Astrocyte (in vitro differentiated cells and primary cell): Measurements from ENCODE around the gene ACIN1. TPM values are rescaled to one million over a fixed set of nuclear protein-coding genes. Genes with fewer than 3 reads are reported as not detected.

Experiments
- DNase-seq: peaks from one replicate; pipeline ENCODE4 v3.0.0-alpha.2; 2010; ENCODE audit warnings: low read depth
- FAIRE-seq: peaks from 2 replicates; lab custom pipeline; 2011; peaks lifted over from hg19 to GRCh38; lab: Jason Lieb, UNC
- H2AFZ ChIP-seq: 2 replicates; pipeline ENCODE4 v1.6.0; 2012; ENCODE audit warnings: low read depth, low read length, inconsistent platforms
- H3K27ac ChIP-seq: 2 replicates; pipeline ENCODE4 v1.5.1; 2011; ENCODE audit warnings: low read depth, low read length, inconsistent platforms
- H3K27me3 ChIP-seq: 2 replicates; pipeline ENCODE4 v1.6.0; 2011; ENCODE audit warnings: low read length, inconsistent platforms; ENCODE audit not compliant: insufficient read depth
- H3K36me3 ChIP-seq: 2 replicates; pipeline ENCODE4 v1.5.1; 2011; ENCODE audit warnings: low read length, inconsistent platforms; ENCODE audit not compliant: insufficient read depth
- H3K4me1 ChIP-seq: 2 replicates; pipeline ENCODE4 v1.5.1; 2011; ENCODE audit warnings: low read length, inconsistent platforms; ENCODE audit not compliant: insufficient read depth
- H3K4me2 ChIP-seq: 2 replicates; pipeline ENCODE4 v1.6.0; 2012; ENCODE audit warnings: low read length, inconsistent platforms
- H3K4me3 ChIP-seq: 2 replicates; pipeline ENCODE4 v1.5.1; 2011; ENCODE audit warnings: low read depth, mild to moderate bottlenecking, low read length, inconsistent platforms; ENCODE audit not compliant: insufficient read depth
- H3K79me2 ChIP-seq: 2 replicates; pipeline ENCODE4 v1.6.0; 2012; ENCODE audit warnings: mild to moderate bottlenecking, low read length, inconsistent platforms; ENCODE audit not compliant: insufficient read depth
- H3K9ac ChIP-seq: 2 replicates; pipeline ENCODE4 v1.6.0; 2012; ENCODE audit warnings: mild to moderate bottlenecking, low read length, inconsistent platforms
- H3K9me3 ChIP-seq: 2 replicates; pipeline ENCODE4 v1.5.1; 2012; ENCODE audit warnings: low read depth, mild to moderate bottlenecking, low read length, inconsistent platforms; ENCODE audit not compliant: insufficient read depth
- H4K20me1 ChIP-seq: 2 replicates; pipeline ENCODE4 v1.6.0; 2012; ENCODE audit warnings: low read length, inconsistent platforms; ENCODE audit not compliant: insufficient read depth
- H3K27ac Mint-ChIP-seq: one replicate; pipeline ENCODE4 v1.8.0; 2021; ENCODE audit warnings: mild to moderate bottlenecking, mixed read lengths; ENCODE audit not compliant: unreplicated experiment
- H3K27me3 Mint-ChIP-seq: one replicate; pipeline ENCODE4 v1.8.0; 2021; ENCODE audit warnings: low read depth, mixed read lengths; ENCODE audit not compliant: unreplicated experiment
- H3K36me3 Mint-ChIP-seq: one replicate; pipeline ENCODE4 v1.8.0; 2021; ENCODE audit warnings: low read depth, mixed read lengths; ENCODE audit not compliant: unreplicated experiment
- H3K4me1 Mint-ChIP-seq: one replicate; pipeline ENCODE4 v1.8.0; 2021; ENCODE audit warnings: low read depth, mixed read lengths; ENCODE audit not compliant: unreplicated experiment
- H3K4me3 Mint-ChIP-seq: one replicate; pipeline ENCODE4 v1.8.0; 2021; ENCODE audit warnings: mild to moderate bottlenecking, moderate library complexity, mixed read lengths; ENCODE audit not compliant: unreplicated experiment
- H3K9me3 Mint-ChIP-seq: one replicate; pipeline ENCODE4 v1.8.0; 2021; ENCODE audit warnings: mild to moderate bottlenecking, mixed read lengths; ENCODE audit not compliant: unreplicated experiment
- CTCF ChIP-seq: IDR thresholded peaks from 2 replicates; pipeline ENCODE4 v1.5.1; 2011; ENCODE audit warnings: low read depth, mild to moderate bottlenecking, inconsistent platforms, low read length, moderate library complexity; ENCODE audit not compliant: insufficient read depth
- EZH2 ChIP-seq: IDR thresholded peaks from 2 replicates; pipeline ENCODE4 v1.6.1; 2012; ENCODE audit warnings: mild to moderate bottlenecking, low read length, inconsistent platforms; ENCODE audit not compliant: insufficient read depth
- total RNA-seq: library from RNA; stranded (reverse); gene quantifications from 2 replicates; pipeline ENCODE4 v1.2.1, GENCODE V29; 2021

Gene ACIN1
- total RNA-seq, 1 donor from 2014 or later = 208 TPM

GRCh38 chr14:23112359-23113178 lies 17.6 kb upstream of the ACIN1 start:
- no peak overlapping the region for H3K9ac ChIP-seq
- H3K79me2 ChIP-seq = no peaks in the 10 kb centered on the region
- Mint-ChIP-seq H3K4me3 (no peak overlapping the region), H3K9me3 (no peaks in the 10 kb centered on the region), H3K27me3 (no peaks in the 10 kb centered on the region), H3K4me1 (peaks cover 17% of the 10 kb centered on the region), H3K36me3 (no peaks in the 10 kb centered on the region), H3K27ac (no peak overlapping the region)
- no peak overlapping the region for H3K4me2 ChIP-seq
- TF ChIP-seq CTCF (no peak), EZH2 (no peak)
- no peaks in the 10 kb centered on the region for H3K36me3 ChIP-seq
- H3K4me1 ChIP-seq = peaks cover 27% of the 10 kb centered on the region
- DNase-seq = no peak
- no peaks in the 10 kb centered on the region for H4K20me1 ChIP-seq
- no peak overlapping the region for H2AFZ ChIP-seq
- H3K27ac ChIP-seq = no peak overlapping the region
- H3K9me3 ChIP-seq = no peaks in the 10 kb centered on the region
- no peak for FAIRE-seq
- peaks cover 3% of the 10 kb centered on the region for H3K27me3 ChIP-seq
- no peak overlapping the region for H3K4me3 ChIP-seq

GRCh38 chr14:23110579-23111365 lies 15.8 kb upstream of the ACIN1 start:
- Histone ChIP-seq H3K9me3 (no peaks in the 10 kb centered on the region), H3K27me3 (peaks cover 3% of the 10 kb centered on the region), H3K27ac (no peak overlapping the region), H2AFZ (no peak overlapping the region), H4K20me1 (no peaks in the 10 kb centered on the region), H3K4me3 (no peak overlapping the region), H3K9ac (no peak overlapping the region), H3K36me3 (no peaks in the 10 kb centered on the region), H3K4me1 (peaks cover 24% of the 10 kb centered on the region), H3K4me2 (no peak overlapping the region), H3K79me2 (no peaks in the 10 kb centered on the region)
- peaks cover 17% of the 10 kb centered on the region for H3K4me1 Mint-ChIP-seq
- no peak overlapping the region for H3K27ac Mint-ChIP-seq
- FAIRE-seq (no peak), DNase-seq (no peak)
- TF ChIP-seq EZH2 (no peak), CTCF (no peak)
- H3K36me3 Mint-ChIP-seq = no peaks in the 10 kb centered on the region
- H3K4me3 Mint-ChIP-seq = no peak overlapping the region
- H3K9me3 Mint-ChIP-seq = no peaks in the 10 kb centered on the region
- H3K27me3 Mint-ChIP-seq = no peaks in the 10 kb centered on the region
